K562 (cell line): ENCODE results near the gene NALCN.

Experiments
- ARNT ChIP-seq, 2 experiments: fragments of 450-650 bp; IDR thresholded peaks; 2 replicates each; pipeline ENCODE4 v1.6.1; 2016; ENCODE audit warnings: mild to moderate bottlenecking in 1 of 2
- CCNT2 ChIP-seq: IDR thresholded peaks from 2 replicates; pipeline ENCODE4 v1.6.1; 2011; ENCODE audit warnings: borderline replicate concordance, low read depth, mild to moderate bottlenecking, moderate library complexity, mixed read lengths, low read length; ENCODE audit not compliant: insufficient read length; ENCODE audit errors: extremely low read depth
- CREM ChIP-seq: IDR thresholded peaks from 2 replicates; pipeline ENCODE4 v1.6.1; 2014; ENCODE audit warnings: antibody characterized with exemption, low read depth
- EGR1 ChIP-seq: fragments of 450-650 bp; conservative IDR thresholded peaks from 2 replicates; pipeline ENCODE4 v1.6.1; 2017; ENCODE audit warnings: mild to moderate bottlenecking
- POLR2AphosphoS2 ChIP-seq: IDR thresholded peaks from 2 replicates; pipeline ENCODE4 v1.6.1; 2012; ENCODE audit warnings: low read length, improper control_type of control experiment
- YY1 ChIP-seq, 3 experiments: IDR thresholded peaks; 2 replicates each; pipeline ENCODE4 v1.6.1; 2011; ENCODE audit warnings: low read length in 2 of 3, mild to moderate bottlenecking in 2 of 3, moderate library complexity in 2 of 3, borderline replicate concordance in 1 of 3, control low read depth in 1 of 3, low read depth in 1 of 3; ENCODE audit not compliant: insufficient read depth in 3 of 3, insufficient replicate concordance in 2 of 3, control insufficient read depth in 1 of 3, insufficient read length in 1 of 3; ENCODE audit errors: extremely low read depth in 1 of 3
- ZNF668 ChIP-seq: fragments of 250-450 bp; sonication (Bioruptor Pico); IDR thresholded peaks from 2 replicates; pipeline ENCODE4 v1.8.0; 2022; ENCODE audit warnings: mild to moderate bottlenecking, inconsistent platforms
- ZZZ3 ChIP-seq: fragments of 450-650 bp; IDR thresholded peaks from 2 replicates; pipeline ENCODE4 v1.6.1; 2016; ENCODE audit warnings: antibody characterized with exemption, mild to moderate bottlenecking, moderate library complexity

DNA sequence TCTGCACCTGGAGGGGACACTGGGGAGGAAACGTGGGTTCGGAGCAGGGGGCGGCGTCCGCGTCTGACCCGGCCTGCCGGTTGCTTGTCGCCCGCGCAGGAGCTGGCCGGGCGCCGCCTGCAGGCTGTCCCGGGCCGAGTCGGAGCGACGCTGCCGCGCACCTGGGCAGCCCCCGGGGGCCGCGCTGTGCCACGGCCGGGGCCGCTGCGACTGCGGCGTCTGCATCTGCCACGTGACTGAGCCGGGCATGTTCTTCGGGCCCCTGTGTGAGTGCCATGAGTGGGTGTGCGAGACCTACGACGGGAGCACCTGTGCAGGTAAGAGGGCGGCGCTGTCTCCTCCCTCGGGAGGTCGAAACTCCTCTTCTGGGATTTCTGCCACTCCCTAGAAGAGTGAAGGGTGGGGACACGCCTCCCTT, 37.5 kb upstream of the NALCN start:
- TF ChIP-seq EGR1: no peak
- no peak for TF ChIP-seq POLR2AphosphoS2
- TF ChIP-seq ARNT (IDR thresholded peaks at IDR 0.05): no peak
- no peak for TF ChIP-seq YY1 (IDR thresholded peaks at IDR 0.05; ENCODE audit: borderline replicate concordance in 1 of 3, control insufficient read depth in 1 of 3, extremely low read depth in 1 of 3, insufficient read depth in 3 of 3, insufficient read length in 1 of 3, insufficient replicate concordance in 2 of 3, low read depth in 1 of 3, low read length in 2 of 3)
- TF ChIP-seq ZNF668 (CRISPR knock-in tag): no peak
- TF ChIP-seq ZZZ3: no peak
- no peak for TF ChIP-seq CCNT2
- TF ChIP-seq CREM: no peak
